ENCODE results near the gene PSMB3.

The PSMB3 gene

DNA sequence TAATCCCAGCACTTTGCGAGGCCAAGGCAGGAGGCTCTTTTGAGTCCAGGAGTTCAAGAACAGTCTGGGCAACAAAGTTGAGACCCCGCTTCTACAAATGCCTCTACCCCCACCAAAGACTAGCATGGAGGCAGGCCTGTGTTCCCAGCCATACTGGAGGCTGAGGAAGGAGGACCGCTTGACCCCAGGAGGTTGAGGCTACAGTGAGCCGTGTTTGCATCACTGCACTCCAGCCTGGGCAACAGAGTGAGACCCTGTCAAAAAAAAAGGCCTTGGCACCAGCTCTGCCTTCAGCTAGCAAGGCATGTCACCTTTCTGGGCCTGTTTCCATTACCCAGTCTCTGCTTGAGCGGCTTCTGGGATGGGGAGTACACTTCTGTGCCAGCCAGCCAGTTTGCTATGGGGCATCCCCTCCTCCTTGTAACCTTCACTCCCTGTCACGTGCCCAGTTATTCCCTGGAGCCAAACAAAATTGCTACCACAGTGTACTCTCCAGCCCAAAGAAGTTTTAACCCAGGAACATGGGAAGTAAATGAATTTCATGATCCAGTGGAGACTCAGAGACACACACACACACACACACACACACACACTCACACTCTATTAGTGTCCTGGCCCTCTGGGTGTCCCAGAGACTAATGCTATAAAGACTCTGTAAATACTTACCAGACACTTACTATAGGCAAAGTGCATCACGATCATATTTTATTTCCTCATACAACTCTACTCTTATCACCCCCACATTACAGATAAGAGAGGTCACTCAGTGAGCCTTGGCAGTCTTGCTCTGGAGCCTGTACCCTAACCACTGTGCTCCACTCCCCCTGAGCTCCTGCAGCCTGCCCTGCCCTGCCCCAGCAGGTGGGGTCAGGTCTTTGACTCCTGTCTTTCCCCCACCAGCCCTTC is 19.9 kb upstream of the PSMB3 start:
- no peak for TF ChIP-seq EZH2phosphoT487 (IDR thresholded peaks at IDR 0.05; ENCODE audit: low read length)
- no peak for TF ChIP-seq EZH2 (optimal IDR thresholded peaks at IDR 0.05; ENCODE audit: low read depth, low read length)
- TF ChIP-seq, protein P1, sequence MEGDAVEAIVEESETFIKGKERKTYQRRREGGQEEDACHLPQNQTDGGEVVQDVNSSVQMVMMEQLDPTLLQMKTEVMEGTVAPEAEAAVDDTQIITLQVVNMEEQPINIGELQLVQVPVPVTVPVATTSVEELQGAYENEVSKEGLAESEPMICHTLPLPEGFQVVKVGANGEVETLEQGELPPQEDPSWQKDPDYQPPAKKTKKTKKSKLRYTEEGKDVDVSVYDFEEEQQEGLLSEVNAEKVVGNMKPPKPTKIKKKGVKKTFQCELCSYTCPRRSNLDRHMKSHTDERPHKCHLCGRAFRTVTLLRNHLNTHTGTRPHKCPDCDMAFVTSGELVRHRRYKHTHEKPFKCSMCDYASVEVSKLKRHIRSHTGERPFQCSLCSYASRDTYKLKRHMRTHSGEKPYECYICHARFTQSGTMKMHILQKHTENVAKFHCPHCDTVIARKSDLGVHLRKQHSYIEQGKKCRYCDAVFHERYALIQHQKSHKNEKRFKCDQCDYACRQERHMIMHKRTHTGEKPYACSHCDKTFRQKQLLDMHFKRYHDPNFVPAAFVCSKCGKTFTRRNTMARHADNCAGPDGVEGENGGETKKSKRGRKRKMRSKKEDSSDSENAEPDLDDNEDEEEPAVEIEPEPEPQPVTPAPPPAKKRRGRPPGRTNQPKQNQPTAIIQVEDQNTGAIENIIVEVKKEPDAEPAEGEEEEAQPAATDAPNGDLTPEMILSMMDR (IDR thresholded peaks at IDR 0.05; ENCODE audit: low read length): no peak
- Histone ChIP-seq H3K27ac (ENCODE audit: low read length) (no peak overlapping the region), H3F3A (ENCODE audit: insufficient read depth, low read length) (peaks cover 19% of the 10 kb centered on the region), H3K9me3 (replicated peaks; ENCODE audit: insufficient read depth, low read length) (no peaks in the 10 kb centered on the region), H3K79me2 (ENCODE audit: low read length) (peaks cover 14% of the 10 kb centered on the region), H3K4me2 (ENCODE audit: low read depth, low read length) (no peak overlapping the region), H3K36me3 (replicated peaks; ENCODE audit: insufficient read depth, low read length) (no peaks in the 10 kb centered on the region), H2AFZ (ENCODE audit: low read length) (no peak overlapping the region), H3K4me3 (ENCODE audit: low read length) (no peak overlapping the region), H3K4me1 (ENCODE audit: low read length) (0 out of 2 replicates have a peak, but pooled peaks cover 4% of the 10 kb centered on the region), H3K9me2 (replicated peaks; ENCODE audit: insufficient read depth, low read length) (no peaks in the 10 kb centered on the region), H3K27me3 (replicated peaks; ENCODE audit: insufficient read depth, low read length) (no peaks in the 10 kb centered on the region), H4K20me1 (ENCODE audit: insufficient read depth, low read length) (no peaks in the 10 kb centered on the region), H3K9ac (ENCODE audit: low read length) (no peak overlapping the region)
- no peak for DNase-seq

DNA sequence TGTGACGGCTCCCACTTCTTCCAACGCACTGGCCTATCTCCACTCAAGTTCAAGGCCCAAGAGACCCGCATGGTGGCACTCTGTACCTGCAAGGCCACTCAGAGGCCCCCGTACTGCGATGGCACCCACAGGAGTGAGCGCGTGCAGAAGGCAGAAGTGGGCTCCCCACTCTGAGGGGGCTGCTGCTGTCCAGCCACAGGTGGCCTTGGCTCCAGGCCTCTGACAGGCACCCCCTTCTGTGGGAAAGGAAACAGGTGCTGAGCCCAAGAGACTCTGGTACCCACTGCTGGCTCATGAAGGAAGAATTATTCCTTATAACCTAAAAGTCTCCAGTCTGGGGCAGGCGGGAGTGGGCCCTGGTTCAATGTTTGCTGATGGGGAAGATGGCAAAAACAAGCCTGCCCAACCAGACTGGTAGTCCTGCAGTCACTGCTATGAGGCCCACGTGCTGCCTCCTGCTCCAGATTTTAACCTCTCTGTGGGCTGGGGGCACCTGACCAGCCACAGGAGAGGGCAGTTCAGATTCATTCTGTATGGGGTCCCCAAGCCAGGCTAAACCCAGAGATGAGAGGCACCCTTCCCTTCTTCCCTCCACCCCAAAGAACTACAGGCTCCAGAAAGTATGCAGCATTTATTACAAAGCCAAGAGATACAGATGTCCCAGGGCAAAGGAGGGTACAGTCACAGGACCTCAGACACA is 19.1 kb upstream of the PSMB3 start:
- no peak for DNase-seq
- H3K27ac ChIP-seq (ENCODE audit: low read length): no peak overlapping the region
- no peaks in the 10 kb centered on the region for H3K36me3 ChIP-seq (replicated peaks; ENCODE audit: insufficient read depth, low read length)
- no peaks in the 10 kb centered on the region for H3K9me2 ChIP-seq (replicated peaks; ENCODE audit: insufficient read depth, low read length)
- no peak overlapping the region for H3K4me2 ChIP-seq (ENCODE audit: low read depth, low read length)
- H2AFZ ChIP-seq (ENCODE audit: low read length): no peak overlapping the region
- no peaks in the 10 kb centered on the region for H3K9me3 ChIP-seq (replicated peaks; ENCODE audit: insufficient read depth, low read length)
- H3K27me3 ChIP-seq (replicated peaks; ENCODE audit: insufficient read depth, low read length): no peaks in the 10 kb centered on the region
- H3K4me3 ChIP-seq (ENCODE audit: low read length): no peak overlapping the region
- peaks cover 14% of the 10 kb centered on the region for H3K79me2 ChIP-seq (ENCODE audit: low read length)
- TF ChIP-seq EZH2 (optimal IDR thresholded peaks at IDR 0.05; ENCODE audit: low read depth, low read length) (no peak), EZH2phosphoT487 (IDR thresholded peaks at IDR 0.05; ENCODE audit: low read length) (no peak)
- TF ChIP-seq, protein P1 (IDR thresholded peaks at IDR 0.05; ENCODE audit: low read length): no peak
- peaks cover 13% of the 10 kb centered on the region; the same call in 1 of the 2 replicates for H3F3A ChIP-seq (ENCODE audit: insufficient read depth, low read length)
- H3K4me1 ChIP-seq (ENCODE audit: low read length): 0 out of 2 replicates have a peak, but pooled peaks cover 4% of the 10 kb centered on the region
- no peak overlapping the region for H3K9ac ChIP-seq (ENCODE audit: low read length)
- no peaks in the 10 kb centered on the region for H4K20me1 ChIP-seq (ENCODE audit: insufficient read depth, low read length)

DNA sequence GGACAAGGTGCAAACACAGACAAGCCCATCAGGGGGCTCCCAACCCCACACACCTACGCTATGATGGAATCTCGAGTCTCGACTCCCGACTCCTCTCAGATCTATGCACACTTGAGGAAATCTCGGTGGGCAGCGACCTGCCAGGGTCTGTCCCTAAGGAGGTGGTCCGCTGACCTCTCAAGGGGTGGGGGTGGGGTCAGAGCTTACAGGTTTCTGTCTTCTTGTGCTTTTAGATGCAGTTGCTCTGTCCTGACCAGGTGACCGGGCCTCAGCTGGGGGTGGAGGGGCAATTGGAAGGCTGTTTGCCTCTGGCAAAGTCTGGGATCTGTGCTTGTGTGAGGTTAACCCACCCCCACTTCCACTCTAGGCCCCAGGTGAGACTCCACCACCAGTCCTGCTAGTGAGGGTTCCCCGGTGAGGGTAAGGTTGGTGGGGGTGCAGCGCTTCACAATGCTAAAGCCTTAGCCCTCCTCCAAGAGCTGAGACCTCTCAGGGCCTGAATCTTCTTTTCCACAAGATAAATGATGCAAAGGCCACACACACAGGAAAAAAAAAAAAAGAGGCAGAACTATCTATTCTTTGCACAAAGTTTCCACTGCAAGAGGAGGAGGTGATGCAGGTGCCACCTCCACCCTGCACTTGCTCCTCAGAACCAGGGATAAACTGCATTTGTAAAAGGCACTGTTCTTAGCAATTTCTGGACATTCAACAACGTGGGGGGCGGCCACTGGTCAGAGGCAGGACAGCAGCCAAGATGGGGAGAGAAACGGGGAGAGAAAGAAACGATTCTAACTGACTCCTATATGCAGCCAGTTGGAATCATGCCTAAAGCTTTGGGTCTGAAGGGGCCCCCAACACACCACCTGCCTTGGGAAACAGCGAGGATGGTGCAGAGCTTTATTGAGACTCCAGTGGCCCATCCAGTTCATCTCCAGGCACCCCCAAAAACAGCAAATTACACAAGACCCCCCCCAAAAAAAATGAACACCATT is 18.3 kb upstream of the PSMB3 start:
- Histone ChIP-seq H3K9me2 (replicated peaks; ENCODE audit: insufficient read depth, low read length) (no peaks in the 10 kb centered on the region), H3F3A (ENCODE audit: insufficient read depth, low read length) (peaks cover 6% of the 10 kb centered on the region; the same call in 1 of the 2 replicates), H3K36me3 (replicated peaks; ENCODE audit: insufficient read depth, low read length) (no peaks in the 10 kb centered on the region), H3K4me1 (ENCODE audit: low read length) (0 out of 2 replicates have a peak, but pooled peaks cover 4% of the 10 kb centered on the region), H3K27me3 (replicated peaks; ENCODE audit: insufficient read depth, low read length) (no peaks in the 10 kb centered on the region), H3K4me3 (ENCODE audit: low read length) (no peak overlapping the region), H3K79me2 (ENCODE audit: low read length) (peaks cover 14% of the 10 kb centered on the region), H4K20me1 (ENCODE audit: insufficient read depth, low read length) (no peaks in the 10 kb centered on the region), H3K27ac (ENCODE audit: low read length) (no peak overlapping the region), H3K9ac (ENCODE audit: low read length) (no peak overlapping the region), H3K9me3 (replicated peaks; ENCODE audit: insufficient read depth, low read length) (no peaks in the 10 kb centered on the region), H3K4me2 (ENCODE audit: low read depth, low read length) (no peak overlapping the region), H2AFZ (ENCODE audit: low read length) (no peak overlapping the region)
- TF ChIP-seq EZH2phosphoT487 (IDR thresholded peaks at IDR 0.05; ENCODE audit: low read length): no peak
- TF ChIP-seq, protein P1 (IDR thresholded peaks at IDR 0.05; ENCODE audit: low read length): peak; percentile 42
- DNase-seq: no peak
